HUES6 (cell line): Measurements from ENCODE around the gene ADGRL1.
"Not testable (repeated sequence)": the region's sequence is repeated elsewhere in the genome, so short reads cannot be mapped to it uniquely, and the experiment has no call there.

Source experiments
- H3K27ac ChIP-seq: 2 replicates; pipeline ENCODE4 v1.7.0; 2013; ENCODE audit warnings: low read depth, mild to moderate bottlenecking, low read length, inconsistent platforms
- H3K27me3 ChIP-seq: 2 replicates; pipeline ENCODE4 v1.6.1; 2013; ENCODE audit warnings: low read length; ENCODE audit not compliant: control insufficient read depth, insufficient read depth
- H3K36me3 ChIP-seq: 2 replicates; pipeline ENCODE4 v1.6.1; 2013; ENCODE audit warnings: low read length; ENCODE audit not compliant: control insufficient read depth, insufficient read depth
- H3K4me1 ChIP-seq: 2 replicates; pipeline ENCODE4 v1.6.1; 2013; ENCODE audit warnings: low read length; ENCODE audit not compliant: control insufficient read depth, insufficient read depth
- H3K4me3 ChIP-seq: 2 replicates; pipeline ENCODE4 v1.5.1; 2013; ENCODE audit warnings: low read depth, low read length
- H3K9ac ChIP-seq: one replicate; pipeline ENCODE4 v1.6.1; 2013; ENCODE audit warnings: mild to moderate bottlenecking, low read length
- H3K9me3 ChIP-seq: 2 replicates; pipeline ENCODE4 v1.6.1; 2013; ENCODE audit warnings: low read depth, low read length; ENCODE audit not compliant: control insufficient read depth, insufficient read depth

Gene ADGRL1

DNA sequence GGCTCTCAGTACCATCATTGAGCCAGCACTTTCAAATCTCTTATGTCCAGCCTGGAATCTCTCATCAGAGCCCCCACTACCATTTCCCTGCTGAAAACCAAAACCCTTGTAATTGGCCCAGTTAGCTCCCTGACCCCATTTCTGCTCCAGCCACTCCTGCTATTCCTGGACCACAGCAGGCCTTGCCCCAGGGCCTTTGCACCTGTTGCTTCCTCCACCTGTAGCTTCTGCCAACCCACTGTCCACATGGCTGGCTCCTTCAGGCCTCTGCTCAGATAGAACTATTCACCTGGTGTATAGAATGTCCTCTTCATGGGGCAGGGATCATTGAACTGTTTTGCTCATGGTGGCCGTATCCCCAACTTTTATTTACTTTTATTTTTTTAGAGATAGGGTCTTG, 20.3 kb downstream of the ADGRL1 start:
- H3K36me3 ChIP-seq, H3K9me3 ChIP-seq, H3K27ac ChIP-seq, H3K9ac ChIP-seq, H3K4me3 ChIP-seq, H3K27me3 ChIP-seq, H3K4me1 ChIP-seq: not testable (repeated sequence)

GRCh38 chr19:14185158-14185557, 20.8 kb downstream of the ADGRL1 start:
- Histone ChIP-seq H3K9me3 (no peaks in the 10 kb centered on the region), H3K9ac (no peak overlapping the region), H3K27me3 (no peaks in the 10 kb centered on the region), H3K36me3 (peaks cover 2% of the 10 kb centered on the region), H3K27ac (no peak overlapping the region), H3K4me1 (no peaks in the 10 kb centered on the region), H3K4me3 (no peak overlapping the region)

DNA sequence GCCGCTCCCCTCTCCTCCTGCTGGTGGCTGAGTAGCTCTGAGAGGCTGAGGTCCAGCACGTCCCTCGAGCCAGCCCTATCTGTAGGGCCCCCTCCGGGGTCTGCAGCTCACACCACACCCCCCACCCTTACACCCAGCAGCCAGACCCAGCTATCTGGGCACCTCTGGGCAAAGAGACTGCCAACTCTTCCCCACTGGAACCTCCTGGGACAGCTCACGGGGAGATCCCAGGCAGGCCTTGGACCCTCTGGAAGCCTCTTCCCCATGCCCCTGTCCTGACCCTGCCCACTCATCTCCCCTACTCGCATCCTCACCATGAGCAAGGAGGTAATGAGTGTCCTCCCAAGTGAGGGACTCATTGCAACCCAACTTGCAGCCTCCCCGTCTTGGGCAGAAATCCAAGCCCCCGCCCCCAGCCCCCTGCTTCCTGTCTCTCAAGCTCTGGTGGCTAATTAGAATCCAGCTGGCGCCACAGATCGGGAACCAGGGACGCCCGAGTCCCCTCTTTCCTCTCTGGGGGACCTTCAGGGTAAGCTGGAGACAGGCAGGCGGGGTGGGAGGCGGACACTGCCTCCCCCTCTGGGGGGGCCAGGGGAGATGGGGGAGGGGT, 22.1 kb downstream of the ADGRL1 start:
- Histone ChIP-seq H3K27ac (no peak overlapping the region), H3K36me3 (peaks cover 5% of the 10 kb centered on the region), H3K9ac (no peak overlapping the region), H3K4me3 (no peak overlapping the region), H3K4me1 (no peaks in the 10 kb centered on the region), H3K9me3 (no peaks in the 10 kb centered on the region), H3K27me3 (no peaks in the 10 kb centered on the region)

- H3K9ac ChIP-seq, result no peak overlapping the region
These were observed 23.5 kb downstream of the ADGRL1 start for GRCh38 chr19:14182476-14182875.

DNA sequence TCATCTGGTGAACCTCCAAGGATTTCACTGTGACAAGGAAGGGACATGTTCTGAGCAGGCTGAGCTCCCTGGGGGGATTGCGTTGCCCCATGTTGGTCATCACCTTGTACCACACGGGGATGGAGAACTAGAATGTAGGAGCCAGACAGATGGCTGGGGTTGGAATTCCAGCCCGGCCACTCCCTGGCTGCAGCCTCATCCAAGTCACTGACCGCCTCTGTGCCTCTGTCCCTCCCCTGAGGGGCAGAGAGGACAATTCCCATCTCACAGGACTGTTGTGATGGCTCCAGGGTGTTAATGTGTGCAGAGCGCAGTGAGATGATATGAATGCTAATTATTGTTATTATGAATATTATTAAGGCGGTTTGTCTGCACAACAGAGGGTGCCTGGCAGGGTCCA, 24.1 kb downstream of the ADGRL1 start:
- H3K27me3 ChIP-seq, result no peaks in the 10 kb centered on the region
- no peaks in the 10 kb centered on the region for H3K9me3 ChIP-seq
- H3K4me1 ChIP-seq, result no peaks in the 10 kb centered on the region
- H3K9ac ChIP-seq, result no peak overlapping the region
- H3K36me3 ChIP-seq, result peaks cover 23% of the 10 kb centered on the region
- no peak overlapping the region for H3K4me3 ChIP-seq
- no peak overlapping the region for H3K27ac ChIP-seq

More at GRCh38 chr19:14182476-14182875, 23.5 kb downstream of the ADGRL1 start:
- Histone ChIP-seq H3K4me1 (no peaks in the 10 kb centered on the region), H3K27me3 (no peaks in the 10 kb centered on the region), H3K4me3 (no peak overlapping the region), H3K9me3 (no peaks in the 10 kb centered on the region), H3K27ac (no peak overlapping the region), H3K36me3 (peaks cover 17% of the 10 kb centered on the region)

DNA sequence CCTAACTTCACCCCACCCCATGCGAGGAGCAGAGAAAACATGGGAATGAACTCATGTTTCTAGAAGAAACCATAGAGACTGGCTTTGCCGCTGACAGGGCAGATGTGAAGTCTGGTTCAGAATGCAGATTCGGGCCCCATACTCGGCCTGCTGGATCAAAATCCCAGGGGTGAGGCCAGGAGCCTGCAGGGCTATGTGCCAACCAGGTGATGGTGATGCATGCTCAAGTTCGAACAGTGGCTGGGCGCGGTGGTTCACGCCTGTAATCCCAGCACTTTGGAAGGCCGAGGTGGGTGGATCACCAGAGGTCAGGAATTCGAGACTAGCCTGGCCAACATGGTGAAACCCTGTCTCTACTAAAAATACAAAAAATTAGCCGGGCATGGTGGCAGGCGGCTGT, 24.8 kb downstream of the ADGRL1 start:
- H3K27me3 ChIP-seq, H3K9me3 ChIP-seq, H3K9ac ChIP-seq, H3K27ac ChIP-seq, H3K4me3 ChIP-seq, H3K4me1 ChIP-seq: not testable (repeated sequence)
- peaks cover 29% of the 10 kb centered on the region for H3K36me3 ChIP-seq

DNA sequence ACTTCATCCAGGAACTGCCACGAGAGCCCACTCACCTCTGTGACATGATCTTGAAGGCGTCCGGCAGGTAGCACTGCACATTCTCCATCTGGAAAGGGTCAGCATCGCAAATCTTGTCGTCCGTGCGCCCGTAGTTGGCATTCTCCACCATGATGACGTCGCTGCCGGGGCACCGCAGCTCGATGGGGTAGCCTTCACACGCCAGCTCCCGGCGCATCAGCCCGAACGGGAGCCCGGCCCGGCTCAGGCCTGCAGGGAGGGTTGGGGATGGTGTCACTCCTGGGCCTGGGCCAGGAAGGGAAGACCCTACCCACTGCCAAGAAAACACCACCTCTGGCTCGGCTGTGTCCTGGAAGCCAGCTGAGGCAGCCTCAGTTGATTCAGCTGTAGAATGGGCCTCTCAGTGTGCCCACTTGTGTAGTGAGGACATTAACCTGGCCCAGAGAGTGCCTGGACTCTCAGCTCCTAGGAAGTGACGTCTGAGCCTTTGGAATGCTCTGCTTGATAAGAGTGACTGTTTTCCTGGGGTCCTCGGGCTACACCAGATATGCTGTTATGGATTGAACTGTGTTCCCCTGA, 28.4 kb downstream of the ADGRL1 start:
- no peak overlapping the region for H3K27ac ChIP-seq
- H3K9ac ChIP-seq, result no peak overlapping the region
- H3K4me3 ChIP-seq, result no peak overlapping the region
- H3K36me3 ChIP-seq, result peaks cover 62% of the 10 kb centered on the region
- H3K9me3 ChIP-seq, result no peaks in the 10 kb centered on the region
- H3K4me1 ChIP-seq, result no peaks in the 10 kb centered on the region
- H3K27me3 ChIP-seq, result no peaks in the 10 kb centered on the region

DNA sequence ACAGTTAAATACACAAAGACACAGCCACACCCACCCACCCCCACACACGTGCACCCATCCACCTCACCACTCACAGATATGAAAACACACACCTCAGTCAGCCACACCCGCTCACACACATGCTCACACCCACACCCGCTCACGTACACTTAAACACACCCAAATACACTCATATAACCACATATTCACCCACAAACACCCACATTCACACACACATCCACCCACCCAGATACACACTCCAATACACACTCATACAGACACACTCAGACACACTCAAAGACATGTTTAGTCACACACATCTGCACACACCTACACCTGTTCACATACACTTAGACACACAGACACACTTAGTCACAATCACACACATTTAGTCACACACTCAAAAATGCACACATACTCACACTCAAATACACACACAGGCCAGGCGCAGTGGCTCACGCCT, 30.6 kb downstream of the ADGRL1 start:
- Histone ChIP-seq H3K9ac (no peak overlapping the region), H3K27ac (no peak overlapping the region), H3K27me3 (no peaks in the 10 kb centered on the region), H3K4me3 (no peak overlapping the region), H3K9me3 (no peaks in the 10 kb centered on the region), H3K4me1 (no peaks in the 10 kb centered on the region), H3K36me3 (peaks cover 82% of the 10 kb centered on the region)

GRCh38 chr19:14174883-14175282, 31.1 kb downstream of the ADGRL1 start:
- Histone ChIP-seq H3K9me3 (no peaks in the 10 kb centered on the region), H3K36me3 (peaks cover 85% of the 10 kb centered on the region), H3K4me1 (no peaks in the 10 kb centered on the region), H3K27ac (no peak overlapping the region), H3K4me3 (no peak overlapping the region), H3K9ac (no peak overlapping the region), H3K27me3 (no peaks in the 10 kb centered on the region)

DNA sequence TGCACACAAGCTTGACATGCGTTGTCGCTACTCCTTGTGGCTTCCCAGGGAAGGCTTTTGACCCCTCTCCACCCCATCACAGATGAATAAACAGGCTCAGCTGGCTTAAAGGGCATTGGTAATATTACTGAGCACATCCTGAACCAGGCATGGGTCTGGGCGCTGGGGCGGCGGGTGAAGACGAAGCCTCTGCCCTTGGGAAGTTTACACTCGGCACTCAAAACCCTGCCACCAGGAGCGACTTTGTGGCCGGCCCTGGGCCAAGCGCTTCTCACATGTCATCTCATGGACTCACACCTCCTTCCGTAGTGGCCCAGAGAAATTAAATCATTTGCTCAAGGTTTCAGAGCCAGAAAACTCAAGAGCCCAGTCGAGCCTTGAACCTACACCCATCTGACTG, 37.0 kb downstream of the ADGRL1 start:
- no peak overlapping the region for H3K27ac ChIP-seq
- H3K9me3 ChIP-seq, result no peaks in the 10 kb centered on the region
- no peaks in the 10 kb centered on the region for H3K4me1 ChIP-seq
- H3K36me3 ChIP-seq, result peaks cover 71% of the 10 kb centered on the region
- no peaks in the 10 kb centered on the region for H3K27me3 ChIP-seq
- H3K9ac ChIP-seq, result no peak overlapping the region
- H3K4me3 ChIP-seq, result no peak overlapping the region

DNA sequence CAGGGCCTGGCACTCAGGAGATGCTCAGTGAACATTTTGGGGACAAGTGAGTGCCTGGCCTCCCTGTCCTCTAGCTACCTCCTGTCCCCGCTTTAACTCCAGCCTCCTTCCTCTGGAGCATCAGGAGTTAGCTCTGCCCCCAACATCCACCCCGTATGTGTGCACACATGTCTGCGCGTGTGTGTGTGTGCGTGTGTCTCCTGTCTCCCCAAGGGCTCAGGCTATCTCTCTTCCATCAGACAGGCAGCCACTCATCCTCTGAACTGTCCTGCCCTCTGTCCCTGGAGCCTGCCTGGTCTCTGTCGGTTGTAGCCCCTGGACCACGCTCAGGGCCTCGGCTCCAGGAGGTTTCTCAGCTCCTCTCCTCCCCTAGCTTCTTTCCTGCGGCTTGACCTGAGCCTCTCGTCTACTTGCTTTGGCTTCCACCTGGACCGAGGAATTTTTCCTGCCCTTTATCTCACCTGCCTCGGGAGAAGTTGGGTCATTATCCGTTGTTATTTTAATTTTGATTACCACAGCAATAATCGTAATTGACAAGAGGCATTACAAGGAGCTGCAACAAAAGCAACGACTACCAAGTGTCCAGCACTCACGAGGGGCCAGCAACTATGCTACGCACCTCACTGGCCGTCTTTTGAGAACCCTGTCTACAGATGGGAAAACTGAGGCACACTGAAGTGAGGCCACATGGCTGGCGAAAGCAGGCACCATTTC, 37.6 kb downstream of the ADGRL1 start:
- H3K27me3 ChIP-seq, result no peaks in the 10 kb centered on the region
- H3K27ac ChIP-seq, result no peak overlapping the region
- no peak overlapping the region for H3K4me3 ChIP-seq
- H3K4me1 ChIP-seq, result no peaks in the 10 kb centered on the region
- no peaks in the 10 kb centered on the region for H3K9me3 ChIP-seq
- peaks cover 70% of the 10 kb centered on the region for H3K36me3 ChIP-seq
- H3K9ac ChIP-seq, result no peak overlapping the region
